Measurements from ENCODE around the gene TRO.

- no peak for TF ChIP-seq CTCF (conservative IDR thresholded peaks at IDR 0.05 in 1 of 2, IDR thresholded peaks at IDR 0.05 in 1 of 2; ENCODE audit: low read depth in 1 of 2, low read length in 2 of 2)
- TF ChIP-seq EZH2 (IDR thresholded peaks at IDR 0.05; ENCODE audit: low read length, missing control alignments): no peak
Measured at GRCh38 chrX:54937416-54937815, 16.8 kb downstream of the TRO start.

Data from fibroblast of lung (primary cell).